ENCODE data around the gene CIAO2A. TPM values are rescaled to one million over a fixed set of nuclear protein-coding genes. Genes with fewer than 3 reads are reported as not detected.
"Not testable (repeated sequence)": the region's sequence is repeated elsewhere in the genome, so short reads cannot be mapped to it uniquely, and the experiment has no call there.

Gene CIAO2A
- total RNA-seq, 3 donors from 2014 or later, result 42.6 to 71.8 (median 50.9) TPM

- H3K4me1 ChIP-seq, result peaks cover 6 to 9% of the 10 kb centered on the region in 2 donors
- no peak for DNase-seq (ENCODE audit: low spot score in 2 of 2)
- no peaks in the 10 kb centered on the region for H3K27me3 ChIP-seq
- H3K27ac ChIP-seq, result peak overlapping the region; percentile 6 to 77
- intact Hi-C loops (cut with DNase I; ENCODE audit: low total_unique reads), result no loop called here
- no peak overlapping the region for H3K4me3 ChIP-seq
- TF ChIP-seq POLR2AphosphoS5 (IDR thresholded peaks at IDR 0.05), result no peak
- no peak for TF ChIP-seq POLR2A (IDR thresholded peaks at IDR 0.05)
- TF ChIP-seq CTCF (IDR thresholded peaks at IDR 0.05), result no peak
- H3K36me3 ChIP-seq, result peaks cover 4% of the 10 kb centered on the region
- H3K9me3 ChIP-seq, result no peaks in the 10 kb centered on the region
These were observed 18.6 kb upstream of the CIAO2A start for GRCh38 chr15:64112073-64112772.

GRCh38 chr15:64111679-64112050 is 18.0 kb upstream of the CIAO2A start:
- TF ChIP-seq CTCF (IDR thresholded peaks at IDR 0.05) (no peak), POLR2AphosphoS5 (IDR thresholded peaks at IDR 0.05) (no peak), POLR2A (IDR thresholded peaks at IDR 0.05) (no peak)
- DNase-seq (ENCODE audit: low spot score in 2 of 2), result no peak
- peaks cover 6 to 9% of the 10 kb centered on the region in 2 donors for H3K4me1 ChIP-seq
- peak overlapping the region in 1 of 3 donors; percentile 7 for H3K4me3 ChIP-seq
- intact Hi-C loops (cut with DNase I; ENCODE audit: low total_unique reads), result no loop called here
- peak overlapping the region; percentile 6 to 77 for H3K27ac ChIP-seq
- H3K36me3 ChIP-seq, result peaks cover 4% of the 10 kb centered on the region
- H3K27me3 ChIP-seq, result no peaks in the 10 kb centered on the region
- no peaks in the 10 kb centered on the region for H3K9me3 ChIP-seq

GRCh38 chr15:64110950-64111678 is 17.5 kb upstream of the CIAO2A start:
- H3K27ac ChIP-seq, result peak overlapping the region; percentile 6 to 77

GRCh38 chr15:64110108-64110701 is 16.6 kb upstream of the CIAO2A start:
- intact Hi-C loops (cut with DNase I; ENCODE audit: low total_unique reads); H3K27ac ChIP-seq; H3K4me1 ChIP-seq; H3K9me3 ChIP-seq; H3K27me3 ChIP-seq; H3K36me3 ChIP-seq; H3K4me3 ChIP-seq; DNase-seq (ENCODE audit: low spot score in 2 of 2): not testable (repeated sequence)

More at GRCh38 chr15:64110950-64111678, 17.5 kb upstream of the CIAO2A start:
- H3K4me3 ChIP-seq, result peak overlapping the region in 1 of 3 donors; percentile 7
- intact Hi-C loops (cut with DNase I; ENCODE audit: low total_unique reads), result no loop called here
- no peaks in the 10 kb centered on the region for H3K27me3 ChIP-seq
- no peak for DNase-seq (ENCODE audit: low spot score in 2 of 2)
- TF ChIP-seq POLR2A (IDR thresholded peaks at IDR 0.05) (no peak), POLR2AphosphoS5 (IDR thresholded peaks at IDR 0.05) (no peak), CTCF (IDR thresholded peaks at IDR 0.05) (no peak)
- no peaks in the 10 kb centered on the region for H3K36me3 ChIP-seq
- H3K4me1 ChIP-seq, result peaks cover 6 to 9% of the 10 kb centered on the region in 2 donors
- H3K9me3 ChIP-seq, result no peaks in the 10 kb centered on the region

GRCh38 chr15:64107337-64107736 is 13.7 kb upstream of the CIAO2A start:
- no peak for DNase-seq (ENCODE audit: low spot score in 2 of 2)
- Histone ChIP-seq H3K4me1 (peaks cover 6 to 9% of the 10 kb centered on the region in 2 donors), H3K27ac (peak overlapping the region in 1 of 2 donors; percentile 27), H3K27me3 (no peaks in the 10 kb centered on the region), H3K36me3 (no peaks in the 10 kb centered on the region), H3K9me3 (no peaks in the 10 kb centered on the region), H3K4me3 (no peak overlapping the region)
- TF ChIP-seq POLR2A (IDR thresholded peaks at IDR 0.05) (no peak), CTCF (IDR thresholded peaks at IDR 0.05) (no peak), POLR2AphosphoS5 (IDR thresholded peaks at IDR 0.05) (no peak)
- intact Hi-C loops (cut with DNase I; ENCODE audit: low total_unique reads), result no loop called here
